Central memory CD8-positive, alpha-beta T cell (primary cell): Measurements from ENCODE around the gene PLEK.
"Not testable (repeated sequence)": the region's sequence is repeated elsewhere in the genome, so short reads cannot be mapped to it uniquely, and the experiment has no call there.

Experiments used
- ATAC-seq: fragments of 150-1000 bp; cut with Tn5 transposase; replicated peaks from 2 replicates; pipeline ENCODE4 v1.10.0; 2022; ENCODE audit warnings: mild to moderate bottlenecking, moderate FRiP score, moderate number of reproducible peaks; ENCODE audit not compliant: poor library complexity, severe bottlenecking; ENCODE audit errors: extremely low read depth
- DNase-seq, 2 donors: peaks; one replicate each; pipeline ENCODE4 v3.0.0; 2021; ENCODE audit warnings: low spot score in 2 of 2
- H3K27ac Mint-ChIP-seq: one replicate; pipeline ENCODE4 v1.8.0; 2022; ENCODE audit warnings: low read depth, mild to moderate bottlenecking, moderate library complexity, mixed read lengths
- H3K27me3 Mint-ChIP-seq: one replicate; pipeline ENCODE4 v1.8.0; 2022; ENCODE audit warnings: mixed read lengths
- H3K36me3 Mint-ChIP-seq: one replicate; pipeline ENCODE4 v1.8.0; 2022; ENCODE audit warnings: mild to moderate bottlenecking, moderate library complexity, mixed read lengths; ENCODE audit not compliant: insufficient read depth
- H3K4me1 Mint-ChIP-seq: one replicate; pipeline ENCODE4 v1.8.0; 2022; ENCODE audit warnings: mixed read lengths
- H3K4me3 Mint-ChIP-seq: one replicate; pipeline ENCODE4 v1.8.0; 2022; ENCODE audit warnings: mild to moderate bottlenecking, moderate library complexity, mixed read lengths
- H3K9me3 Mint-ChIP-seq: one replicate; pipeline ENCODE4 v1.8.0; 2022; ENCODE audit warnings: mixed read lengths

Gene PLEK

GRCh38 chr2:68428746-68429145, 63.7 kb downstream of the PLEK start:
- no peak overlapping the region for H3K27ac Mint-ChIP-seq
- H3K27me3 Mint-ChIP-seq = no peaks in the 10 kb centered on the region
- peaks cover 26% of the 10 kb centered on the region for H3K4me1 Mint-ChIP-seq
- no peak for ATAC-seq
- no peaks in the 10 kb centered on the region for H3K9me3 Mint-ChIP-seq
- DNase-seq = no peak
- H3K4me3 Mint-ChIP-seq = no peak overlapping the region
- H3K36me3 Mint-ChIP-seq = no peaks in the 10 kb centered on the region

DNA sequence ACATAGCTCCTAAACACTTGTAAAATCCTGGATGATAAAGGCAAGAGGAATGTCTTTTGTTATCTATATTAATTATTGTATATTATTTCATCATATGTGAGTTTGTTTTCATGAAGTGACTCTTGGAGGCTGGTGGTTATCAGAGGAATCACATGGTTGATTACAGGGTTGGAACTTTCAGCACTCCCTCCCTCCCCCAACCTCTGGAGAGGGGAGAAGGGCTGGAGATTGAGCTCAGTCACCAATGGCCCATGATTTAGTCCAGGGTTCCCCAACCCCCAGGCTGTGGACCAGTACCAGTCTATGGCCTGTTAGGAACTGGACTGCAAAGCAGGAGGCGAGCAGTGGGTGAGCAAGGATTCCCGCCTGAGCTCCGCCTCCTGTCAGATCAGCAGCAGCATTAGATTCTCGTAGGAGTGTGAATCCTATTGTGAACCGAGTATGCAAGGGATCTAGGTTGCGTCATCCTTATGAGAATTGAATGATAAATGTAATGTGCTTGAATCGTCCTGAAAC, 64.3 kb downstream of the PLEK start:
- Mint-ChIP-seq H3K27me3 (no peaks in the 10 kb centered on the region), H3K36me3 (no peaks in the 10 kb centered on the region), H3K4me1 (peaks cover 26% of the 10 kb centered on the region), H3K27ac (no peak overlapping the region), H3K4me3 (no peak overlapping the region), H3K9me3 (no peaks in the 10 kb centered on the region)
- DNase-seq (no peak), ATAC-seq (no peak)

DNA sequence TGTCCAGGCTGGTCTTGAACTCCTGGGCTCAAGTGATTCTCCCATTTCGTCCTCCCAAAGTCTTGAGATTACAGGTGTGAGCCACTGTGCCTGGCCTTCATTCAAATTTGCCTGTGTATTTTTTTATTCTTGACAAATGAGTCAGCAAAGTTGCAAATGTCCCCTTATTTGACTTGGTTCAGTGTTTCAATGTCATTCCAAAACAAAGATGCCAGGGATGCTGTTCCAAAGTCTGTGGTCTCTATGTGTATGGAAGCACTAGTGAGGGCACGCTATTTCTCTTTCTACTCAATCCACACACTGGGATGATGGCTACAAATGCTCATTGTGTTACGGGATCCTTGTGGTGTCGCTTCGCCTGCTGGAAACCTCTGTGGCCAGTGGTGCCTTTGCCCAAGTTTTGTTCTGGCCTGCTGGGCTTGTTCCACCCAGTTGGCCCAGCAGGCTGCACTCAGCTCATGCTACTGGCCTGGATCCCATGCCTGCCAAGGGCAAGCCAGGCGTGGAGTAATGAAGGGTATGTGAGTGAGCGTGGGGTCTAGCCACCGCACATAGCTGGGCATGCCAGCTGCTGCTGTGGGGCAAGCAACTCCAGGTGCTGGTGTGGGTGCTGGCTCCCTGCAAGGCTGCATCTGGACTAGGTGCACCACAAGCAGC, 66.4 kb downstream of the PLEK start:
- Mint-ChIP-seq H3K27ac (no peak overlapping the region), H3K9me3 (no peaks in the 10 kb centered on the region), H3K36me3 (no peaks in the 10 kb centered on the region), H3K27me3 (no peaks in the 10 kb centered on the region), H3K4me1 (peaks cover 33% of the 10 kb centered on the region), H3K4me3 (no peak overlapping the region)
- no peak for DNase-seq
- no peak for ATAC-seq

DNA sequence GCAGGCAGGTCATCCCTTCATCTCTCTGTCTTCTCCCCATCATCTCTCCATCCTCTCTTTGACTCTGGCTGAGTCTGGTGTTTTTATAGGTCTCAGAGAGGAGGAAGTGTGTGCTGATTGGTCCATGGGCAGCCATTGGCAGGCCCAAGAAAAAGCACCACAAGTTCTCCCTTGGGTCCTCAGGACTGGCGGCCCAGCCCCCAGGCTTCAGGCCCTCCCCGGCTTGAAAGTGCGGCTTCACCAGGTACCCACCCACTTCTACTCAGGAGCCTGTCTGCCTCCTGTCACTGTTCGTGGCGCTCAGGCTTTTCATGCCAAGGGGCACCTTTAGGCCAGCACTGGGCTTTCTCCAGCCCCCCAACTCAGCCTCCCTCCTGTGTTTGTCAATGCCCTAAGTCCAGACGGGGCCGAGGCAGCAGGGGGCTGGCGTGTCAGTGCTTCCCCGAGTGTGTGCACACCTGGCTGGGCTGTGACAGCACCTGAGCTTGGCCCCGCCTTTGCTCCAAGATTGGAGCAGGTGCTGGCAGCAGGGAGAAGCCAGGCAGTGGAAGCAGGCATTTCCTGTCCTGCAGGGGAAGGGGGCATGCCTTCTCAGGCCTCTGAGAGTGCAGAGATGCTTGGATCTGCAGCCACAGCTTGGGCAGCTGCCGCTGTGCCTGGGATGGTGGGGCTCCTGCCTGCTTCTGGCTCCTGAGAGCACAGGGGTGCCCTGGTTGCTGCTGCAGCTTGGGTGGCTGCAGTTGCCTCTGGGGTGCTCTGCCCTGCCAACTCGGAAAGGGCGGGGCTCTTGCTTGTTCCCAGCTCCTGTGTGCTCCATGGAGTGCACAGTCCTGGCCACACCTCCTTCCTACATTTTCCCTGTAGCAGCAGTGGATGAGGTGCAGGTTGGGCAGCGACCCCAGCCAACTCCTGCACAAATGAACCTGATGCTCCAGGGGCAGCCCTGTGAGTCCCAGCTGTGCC, 67.9 kb downstream of the PLEK start:
- Mint-ChIP-seq H3K4me1 (peaks cover 37% of the 10 kb centered on the region), H3K9me3 (no peaks in the 10 kb centered on the region), H3K27ac (no peak overlapping the region), H3K4me3 (no peak overlapping the region), H3K36me3 (no peaks in the 10 kb centered on the region), H3K27me3 (no peaks in the 10 kb centered on the region)
- no peak for ATAC-seq
- no peak for DNase-seq

DNA sequence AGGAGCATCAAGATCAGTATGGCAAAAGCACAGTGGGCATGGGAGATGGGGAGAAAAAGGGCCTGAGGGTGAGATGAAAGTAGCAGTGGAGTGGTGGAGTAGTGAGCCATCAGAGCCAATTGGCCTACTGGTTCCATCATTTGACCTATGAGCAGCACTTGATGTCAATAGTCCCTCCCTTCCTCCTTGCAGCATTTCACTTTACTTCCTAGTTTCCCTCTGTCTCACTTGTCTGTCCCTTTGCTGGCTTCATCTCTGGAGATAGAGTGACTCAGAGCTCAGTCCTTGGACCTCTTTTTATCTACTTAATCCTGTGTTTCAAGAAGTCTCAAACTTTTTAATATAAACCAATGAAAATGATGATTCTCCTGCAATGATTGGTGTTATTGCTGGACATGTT, 69.9 kb downstream of the PLEK start:
- Mint-ChIP-seq H3K4me1 (peaks cover 51% of the 10 kb centered on the region), H3K27ac (no peak overlapping the region), H3K9me3 (no peaks in the 10 kb centered on the region), H3K4me3 (no peak overlapping the region), H3K36me3 (no peaks in the 10 kb centered on the region), H3K27me3 (no peaks in the 10 kb centered on the region)
- no peak for DNase-seq
- ATAC-seq = no peak

GRCh38 chr2:68435615-68436014, 70.5 kb downstream of the PLEK start:
- H3K9me3 Mint-ChIP-seq = no peaks in the 10 kb centered on the region
- H3K4me3 Mint-ChIP-seq = no peak overlapping the region
- peaks cover 55% of the 10 kb centered on the region for H3K4me1 Mint-ChIP-seq
- peaks cover 2% of the 10 kb centered on the region for H3K36me3 Mint-ChIP-seq
- no peak for ATAC-seq
- no peaks in the 10 kb centered on the region for H3K27me3 Mint-ChIP-seq
- DNase-seq = no peak
- peak overlapping the region; percentile 77 for H3K27ac Mint-ChIP-seq

DNA sequence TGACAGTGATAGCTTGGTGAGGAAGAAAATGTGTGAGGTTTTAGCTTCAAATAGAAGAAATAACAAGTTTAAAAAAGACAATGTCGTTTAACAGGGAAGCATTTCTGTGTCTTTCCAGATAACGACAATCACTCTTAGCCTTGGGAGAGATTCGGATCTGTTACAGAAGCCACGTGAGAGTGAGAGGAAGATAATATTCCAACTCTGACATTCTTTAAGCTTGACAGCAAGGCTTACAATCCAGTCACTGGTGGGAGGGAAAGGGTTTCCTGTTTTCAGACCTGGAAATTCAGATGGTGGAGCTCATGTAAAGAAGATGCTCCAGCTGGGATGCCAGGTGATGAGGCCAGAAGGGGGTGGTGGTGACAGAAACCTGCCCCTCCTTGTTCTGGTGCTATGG, 71.2 kb downstream of the PLEK start:
- no peak for DNase-seq
- H3K36me3 Mint-ChIP-seq = peaks cover 7% of the 10 kb centered on the region
- no peak for ATAC-seq
- H3K9me3 Mint-ChIP-seq = no peaks in the 10 kb centered on the region
- peaks cover 55% of the 10 kb centered on the region for H3K4me1 Mint-ChIP-seq
- no peaks in the 10 kb centered on the region for H3K27me3 Mint-ChIP-seq
- no peak overlapping the region for H3K4me3 Mint-ChIP-seq
- peak overlapping the region; percentile 77 for H3K27ac Mint-ChIP-seq

- DNase-seq = no peak
- ATAC-seq = no peak
- H3K27ac Mint-ChIP-seq = peak overlapping the region; percentile 96
- peaks cover 48% of the 10 kb centered on the region for H3K4me1 Mint-ChIP-seq
- no peaks in the 10 kb centered on the region for H3K27me3 Mint-ChIP-seq
- peaks cover 12% of the 10 kb centered on the region for H3K36me3 Mint-ChIP-seq
- no peaks in the 10 kb centered on the region for H3K9me3 Mint-ChIP-seq
- H3K4me3 Mint-ChIP-seq = no peak overlapping the region
These were observed 73.6 kb downstream of the PLEK start for GRCh38 chr2:68438455-68439303.

DNA sequence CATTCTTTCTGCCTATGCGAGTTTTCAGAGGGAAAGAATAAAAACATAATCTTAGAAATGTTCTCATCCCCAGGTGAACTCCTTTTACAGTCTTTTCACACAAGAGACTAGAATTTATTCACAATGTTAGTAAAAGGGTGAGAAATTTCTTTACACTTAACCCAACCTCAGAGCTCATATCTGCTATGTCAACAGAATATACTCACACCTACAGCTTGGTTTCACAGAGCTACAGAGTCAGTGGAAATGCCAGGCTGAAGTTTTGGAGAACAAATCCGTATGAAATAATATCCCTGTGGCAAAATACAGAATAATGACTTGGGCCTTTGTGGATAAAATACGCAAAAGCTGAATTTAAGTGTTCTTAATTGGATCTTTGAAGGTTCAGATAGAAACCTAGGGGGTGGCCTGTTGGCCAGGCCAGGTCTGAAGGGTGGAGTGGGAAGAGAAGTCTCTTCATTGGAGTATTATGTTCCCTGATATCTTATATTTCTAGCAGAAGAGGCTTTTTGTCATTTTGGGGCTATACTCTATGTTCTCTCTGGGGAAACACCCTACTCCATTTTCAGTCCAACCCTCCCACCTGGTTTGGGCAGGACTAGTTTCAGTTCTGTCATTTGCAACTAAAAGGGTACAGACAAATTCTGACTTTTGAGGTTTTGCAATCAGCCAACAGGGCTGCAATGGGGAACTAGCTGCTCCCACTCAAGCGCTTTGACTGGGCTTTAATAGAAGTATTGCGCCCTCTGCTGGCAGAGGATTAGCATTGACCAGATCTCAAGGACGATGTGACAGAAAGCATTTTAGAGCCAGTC, 76.3 kb downstream of the PLEK start:
- H3K36me3 Mint-ChIP-seq = peaks cover 12% of the 10 kb centered on the region
- peak overlapping the region; percentile 96 for H3K27ac Mint-ChIP-seq
- no peaks in the 10 kb centered on the region for H3K9me3 Mint-ChIP-seq
- H3K4me3 Mint-ChIP-seq = peak overlapping the region; percentile 67
- H3K27me3 Mint-ChIP-seq = no peaks in the 10 kb centered on the region
- DNase-seq (peak; percentile 78 to 85), ATAC-seq (peak; percentile 96)
- peaks cover 42% of the 10 kb centered on the region for H3K4me1 Mint-ChIP-seq

- Mint-ChIP-seq H3K27ac (peak overlapping the region; percentile 96), H3K4me1 (peaks cover 38% of the 10 kb centered on the region), H3K36me3 (peaks cover 12% of the 10 kb centered on the region), H3K9me3 (no peaks in the 10 kb centered on the region), H3K27me3 (no peaks in the 10 kb centered on the region), H3K4me3 (no peak overlapping the region)
- DNase-seq = no peak
- no peak for ATAC-seq
These were observed 76.9 kb downstream of the PLEK start for GRCh38 chr2:68441994-68442322.

DNA sequence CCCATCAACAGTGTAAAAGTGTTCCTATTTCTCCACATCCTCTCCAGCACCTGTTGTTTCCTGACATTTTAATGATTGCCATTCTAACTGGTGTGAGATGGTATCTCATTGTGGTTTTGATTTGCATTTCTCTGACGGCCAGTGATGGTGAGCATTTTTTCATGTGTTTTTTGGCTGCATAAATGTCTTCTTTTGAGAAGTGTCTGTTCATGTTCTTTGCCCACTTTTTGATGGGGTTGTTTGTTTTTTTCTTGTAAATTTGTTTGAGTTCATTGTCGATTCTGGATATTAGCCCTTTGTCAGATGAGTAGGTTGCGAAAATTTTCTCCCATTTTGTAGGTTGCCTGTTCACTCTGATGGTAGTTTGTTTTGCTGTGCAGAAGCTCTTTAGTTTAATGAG, 81.3 kb downstream of the PLEK start:
- H3K27me3 Mint-ChIP-seq, H3K27ac Mint-ChIP-seq, ATAC-seq, H3K9me3 Mint-ChIP-seq, H3K4me3 Mint-ChIP-seq, H3K4me1 Mint-ChIP-seq, DNase-seq: not testable (repeated sequence)
- peaks cover 11% of the 10 kb centered on the region for H3K36me3 Mint-ChIP-seq
